WTC11 (cell line): ENCODE results near the gene KLHL29. TPM values are rescaled to one million over a fixed set of nuclear protein-coding genes. Genes with fewer than 3 reads are reported as not detected.
A peak's percentile ranks its signal among the peaks of the same experiment; 100 is the strongest.

Experiments used
- ATAC-seq: fragments of 200-7000 bp; cut with Tn5 transposase; 2 replicates; pipeline ENCODE4 v1.10.0; 2021; ENCODE audit warnings: mild to moderate bottlenecking, moderate library complexity
- CTCF ChIA-PET: fragments of 300-600 bp; sonication (Branson Sonifier 250); formaldehyde crosslinking; loops from one replicate; lab custom pipeline; 2021; ENCODE audit warnings: antibody characterized with exemption; lab: Charles Lee
- POLR2A ChIA-PET: fragments of 350-600 bp; sonication (Branson Sonifier 250); formaldehyde crosslinking; loops from one replicate; lab custom pipeline; 2021; ENCODE audit warnings: antibody characterized with exemption; lab: Charles Lee
- DNase-seq: peaks from one replicate; pipeline ENCODE4 v3.0.0; 2021; ENCODE audit warnings: low spot score
- H3K27ac Mint-ChIP-seq: 2 replicates; pipeline ENCODE4 v1.8.0; 2021; ENCODE audit warnings: mixed read lengths
- H3K27me3 Mint-ChIP-seq: 2 replicates; pipeline ENCODE4 v1.8.0; 2021; ENCODE audit warnings: low read depth, mild to moderate bottlenecking, moderate library complexity, mixed read lengths
- H3K36me3 Mint-ChIP-seq: 2 replicates; pipeline ENCODE4 v1.8.0; 2021; ENCODE audit warnings: mixed read lengths
- H3K4me1 Mint-ChIP-seq: 2 replicates; pipeline ENCODE4 v1.8.0; 2022; ENCODE audit warnings: mixed read lengths
- H3K4me3 Mint-ChIP-seq: 2 replicates; pipeline ENCODE4 v1.8.0; 2021; ENCODE audit warnings: mild to moderate bottlenecking, moderate library complexity, mixed read lengths
- H3K9me3 Mint-ChIP-seq: 2 replicates; pipeline ENCODE4 v1.8.0; 2021; ENCODE audit warnings: mixed read lengths
- ATF6 ChIP-seq: sonication (generic); formaldehyde crosslinking; IDR thresholded peaks from 2 replicates; pipeline ENCODE4 v1.8.1; 2023; ENCODE audit warnings: mild to moderate bottlenecking, missing genetic modification reagents
- CBFB ChIP-seq: sonication (generic); formaldehyde crosslinking; IDR thresholded peaks from 2 replicates; pipeline ENCODE4 v1.8.1; 2022; ENCODE audit warnings: mild to moderate bottlenecking, low read depth, missing genetic modification reagents
- CREB1 ChIP-seq: sonication (generic); formaldehyde crosslinking; IDR thresholded peaks from 2 replicates; pipeline ENCODE4 v1.8.0; 2023; ENCODE audit warnings: mild to moderate bottlenecking, missing genetic modification reagents
- CREM ChIP-seq: sonication (generic); formaldehyde crosslinking; IDR thresholded peaks from 2 replicates; pipeline ENCODE4 v1.8.1; 2022; ENCODE audit warnings: mild to moderate bottlenecking, missing genetic modification reagents, moderate library complexity
- FOXP1 ChIP-seq: sonication (generic); formaldehyde crosslinking; IDR thresholded peaks from 2 replicates; pipeline ENCODE4 v1.8.0; 2022; ENCODE audit warnings: missing genetic modification reagents, mild to moderate bottlenecking, moderate library complexity, borderline replicate concordance
- GABPB1 ChIP-seq: sonication (generic); formaldehyde crosslinking; IDR thresholded peaks from 2 replicates; pipeline ENCODE4 v1.8.1; 2023; ENCODE audit warnings: mild to moderate bottlenecking, missing genetic modification reagents
- JUN ChIP-seq: sonication (generic); formaldehyde crosslinking; IDR thresholded peaks from 2 replicates; pipeline ENCODE4 v1.8.0; 2023; ENCODE audit warnings: mild to moderate bottlenecking, missing genetic modification reagents
- NFE2L1 ChIP-seq: sonication (generic); formaldehyde crosslinking; IDR thresholded peaks from 2 replicates; pipeline ENCODE4 v1.8.1; 2023; ENCODE audit warnings: missing genetic modification reagents
- NFYB ChIP-seq: sonication (generic); formaldehyde crosslinking; conservative IDR thresholded peaks from 2 replicates; pipeline ENCODE4 v1.8.0; 2022; ENCODE audit warnings: low read depth, missing genetic modification reagents
- SMAD3 ChIP-seq: sonication (generic); formaldehyde crosslinking; IDR thresholded peaks from 2 replicates; pipeline ENCODE4 v1.8.0; 2022; ENCODE audit warnings: missing genetic modification reagents, mild to moderate bottlenecking, borderline replicate concordance
- SMAD4 ChIP-seq: sonication (generic); formaldehyde crosslinking; IDR thresholded peaks from 2 replicates; pipeline ENCODE4 v1.8.0; 2022; ENCODE audit warnings: mild to moderate bottlenecking, missing genetic modification reagents
- TCF7 ChIP-seq: sonication (generic); formaldehyde crosslinking; IDR thresholded peaks from 2 replicates; pipeline ENCODE4 v1.8.0; 2022; ENCODE audit warnings: mild to moderate bottlenecking, low read depth, missing genetic modification reagents, moderate library complexity
- TEAD1 ChIP-seq: sonication (generic); formaldehyde crosslinking; IDR thresholded peaks from 2 replicates; pipeline ENCODE4 v1.8.0; 2022; ENCODE audit warnings: mild to moderate bottlenecking, missing genetic modification reagents
- TEAD4 ChIP-seq: sonication (generic); formaldehyde crosslinking; IDR thresholded peaks from 2 replicates; pipeline ENCODE4 v1.8.0; 2022; ENCODE audit warnings: mild to moderate bottlenecking, missing genetic modification reagents
- ZBTB21 ChIP-seq: sonication (generic); formaldehyde crosslinking; IDR thresholded peaks from 2 replicates; pipeline ENCODE4 v1.8.1; 2023; ENCODE audit warnings: mild to moderate bottlenecking, missing genetic modification reagents, borderline replicate concordance
- ZNF138 ChIP-seq: sonication (generic); formaldehyde crosslinking; conservative IDR thresholded peaks from 2 replicates; pipeline ENCODE4 v1.8.1; 2022; ENCODE audit warnings: mild to moderate bottlenecking, moderate library complexity, missing genetic modification reagents
- ZNF219 ChIP-seq: sonication (generic); formaldehyde crosslinking; IDR thresholded peaks from 2 replicates; pipeline ENCODE4 v1.8.0; 2023; ENCODE audit warnings: missing genetic modification reagents, mild to moderate bottlenecking, borderline replicate concordance
- ZNF232 ChIP-seq: sonication (generic); formaldehyde crosslinking; IDR thresholded peaks from 2 replicates; pipeline ENCODE4 v1.8.0; 2022; ENCODE audit warnings: mild to moderate bottlenecking, missing genetic modification reagents
- ZNF532 ChIP-seq: fragments of 250-450 bp; sonication (Bioruptor Pico); IDR thresholded peaks from 2 replicates; pipeline ENCODE4 v1.9.0; 2021; ENCODE audit warnings: mild to moderate bottlenecking, borderline replicate concordance
- ZNF671 ChIP-seq: fragments of 250-450 bp; sonication (Bioruptor Pico); IDR thresholded peaks from 2 replicates; pipeline ENCODE4 v1.8.0; 2021; ENCODE audit warnings: mild to moderate bottlenecking
- total RNA-seq: library from RNA; stranded (reverse); gene quantifications from 3 replicates; pipeline ENCODE4 v1.2.3, GENCODE V29; 2021
- TF ChIP-seq, protein P1 (sequence below): sonication (generic); formaldehyde crosslinking; IDR thresholded peaks from 2 replicates; pipeline ENCODE4 v1.8.0; 2023; ENCODE audit warnings: missing genetic modification reagents
- TF ChIP-seq, protein P2 (sequence below): sonication (generic); formaldehyde crosslinking; IDR thresholded peaks from 2 replicates; pipeline ENCODE4 v1.8.1; 2023; ENCODE audit warnings: mild to moderate bottlenecking, missing genetic modification reagents, moderate library complexity
- TF ChIP-seq, protein P3 (sequence below): sonication (generic); formaldehyde crosslinking; IDR thresholded peaks from 2 replicates; pipeline ENCODE4 v1.8.1; 2023; ENCODE audit warnings: mild to moderate bottlenecking, missing genetic modification reagents, moderate library complexity

The KLHL29 gene
- total RNA-seq, 1 experiment from 2014 or later = 7.1 TPM

DNA sequence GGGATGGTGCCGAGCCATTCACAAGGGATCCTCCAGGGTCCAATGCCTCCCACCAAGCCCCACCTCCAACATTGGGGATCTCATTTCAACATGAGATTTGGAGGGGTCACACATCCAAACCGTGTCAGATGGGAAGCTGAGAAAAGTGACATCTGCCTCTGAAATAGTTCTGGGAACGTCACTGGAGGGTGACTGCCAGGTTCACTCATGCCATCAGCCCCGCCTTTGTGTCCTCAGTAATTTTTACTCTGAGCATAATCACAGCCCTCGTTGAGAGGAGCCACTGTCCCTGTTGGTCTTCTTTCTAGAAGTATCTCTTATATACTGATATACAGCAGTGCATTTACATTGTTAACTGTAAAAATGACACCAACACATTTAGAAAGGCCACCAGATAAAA is 67.4 kb downstream of the KLHL29 start:
- no peaks in the 10 kb centered on the region for H3K36me3 Mint-ChIP-seq
- H3K4me3 Mint-ChIP-seq = no peak overlapping the region
- H3K27me3 Mint-ChIP-seq = no peaks in the 10 kb centered on the region
- DNase-seq = no peak
- ChIA-PET CTCF (no interaction called here), POLR2A (no interaction called here)
- H3K4me1 Mint-ChIP-seq = peaks cover 8% of the 10 kb centered on the region; the same call in 1 of the 2 replicates
- ATAC-seq = no peak
- no peaks in the 10 kb centered on the region for H3K9me3 Mint-ChIP-seq
- no peak overlapping the region for H3K27ac Mint-ChIP-seq
- no peak for TF ChIP-seq NFYB (CRISPR knock-in tag)
- no peak for TF ChIP-seq SMAD4
- TF ChIP-seq, protein P1, sequence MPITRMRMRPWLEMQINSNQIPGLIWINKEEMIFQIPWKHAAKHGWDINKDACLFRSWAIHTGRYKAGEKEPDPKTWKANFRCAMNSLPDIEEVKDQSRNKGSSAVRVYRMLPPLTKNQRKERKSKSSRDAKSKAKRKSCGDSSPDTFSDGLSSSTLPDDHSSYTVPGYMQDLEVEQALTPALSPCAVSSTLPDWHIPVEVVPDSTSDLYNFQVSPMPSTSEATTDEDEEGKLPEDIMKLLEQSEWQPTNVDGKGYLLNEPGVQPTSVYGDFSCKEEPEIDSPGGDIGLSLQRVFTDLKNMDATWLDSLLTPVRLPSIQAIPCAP (CRISPR knock-in tag) = no peak
- TF ChIP-seq FOXP1 = no peak
- TF ChIP-seq TCF7 (CRISPR knock-in tag) = no peak
- no peak for TF ChIP-seq GABPB1
- no peak for TF ChIP-seq ZNF532 (CRISPR knock-in tag)
- no peak for TF ChIP-seq TEAD4 (CRISPR knock-in tag)
- no peak for TF ChIP-seq SMAD3 (CRISPR knock-in tag)
- TF ChIP-seq, protein P2, sequence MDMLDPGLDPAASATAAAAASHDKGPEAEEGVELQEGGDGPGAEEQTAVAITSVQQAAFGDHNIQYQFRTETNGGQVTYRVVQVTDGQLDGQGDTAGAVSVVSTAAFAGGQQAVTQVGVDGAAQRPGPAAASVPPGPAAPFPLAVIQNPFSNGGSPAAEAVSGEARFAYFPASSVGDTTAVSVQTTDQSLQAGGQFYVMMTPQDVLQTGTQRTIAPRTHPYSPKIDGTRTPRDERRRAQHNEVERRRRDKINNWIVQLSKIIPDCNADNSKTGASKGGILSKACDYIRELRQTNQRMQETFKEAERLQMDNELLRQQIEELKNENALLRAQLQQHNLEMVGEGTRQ = no peak
- TF ChIP-seq ZNF232 = no peak
- TF ChIP-seq NFE2L1 (CRISPR knock-in tag) = no peak
- no peak for TF ChIP-seq ZNF219 (CRISPR knock-in tag)
- TF ChIP-seq TEAD1 (CRISPR knock-in tag) = no peak
- TF ChIP-seq CBFB (CRISPR knock-in tag) = no peak
- TF ChIP-seq ZBTB21 (CRISPR knock-in tag) = no peak
- TF ChIP-seq ATF6 (CRISPR knock-in tag) = no peak
- no peak for TF ChIP-seq JUN (CRISPR knock-in tag)

GRCh38 chr2:23452853-23453420 is 68.0 kb downstream of the KLHL29 start:
- Mint-ChIP-seq H3K9me3 (no peaks in the 10 kb centered on the region), H3K27me3 (no peaks in the 10 kb centered on the region), H3K4me1 (peaks cover 8% of the 10 kb centered on the region; the same call in 1 of the 2 replicates), H3K4me3 (no peak overlapping the region), H3K27ac (peak overlapping the region; percentile 41), H3K36me3 (no peaks in the 10 kb centered on the region)
- ATAC-seq (no peak), DNase-seq (no peak)
- CTCF ChIA-PET = no interaction called here
- POLR2A ChIA-PET = no interaction called here
- TF ChIP-seq ZNF532 (CRISPR knock-in tag) (no peak), ZNF671 (CRISPR knock-in tag) (no peak), CREB1 (CRISPR knock-in tag) (no peak), NFYB (CRISPR knock-in tag) (no peak), CREM (CRISPR knock-in tag) (no peak), SMAD3 (CRISPR knock-in tag) (no peak), ZNF138 (CRISPR knock-in tag) (no peak)
- TF ChIP-seq, protein P3, sequence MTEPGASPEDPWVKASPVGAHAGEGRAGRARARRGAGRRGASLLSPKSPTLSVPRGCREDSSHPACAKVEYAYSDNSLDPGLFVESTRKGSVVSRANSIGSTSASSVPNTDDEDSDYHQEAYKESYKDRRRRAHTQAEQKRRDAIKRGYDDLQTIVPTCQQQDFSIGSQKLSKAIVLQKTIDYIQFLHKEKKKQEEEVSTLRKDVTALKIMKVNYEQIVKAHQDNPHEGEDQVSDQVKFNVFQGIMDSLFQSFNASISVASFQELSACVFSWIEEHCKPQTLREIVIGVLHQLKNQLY = no peak
